Measurements from ENCODE around the gene ECI2. TPM values are rescaled to one million over a fixed set of nuclear protein-coding genes. Genes with fewer than 3 reads are reported as not detected.
A peak's percentile ranks its signal among the peaks of the same experiment; 100 is the strongest.

ECI2 gene
- total and polyA plus RNA-seq, 2 experiments from 2014 or later = 102 to 114 TPM

DNA sequence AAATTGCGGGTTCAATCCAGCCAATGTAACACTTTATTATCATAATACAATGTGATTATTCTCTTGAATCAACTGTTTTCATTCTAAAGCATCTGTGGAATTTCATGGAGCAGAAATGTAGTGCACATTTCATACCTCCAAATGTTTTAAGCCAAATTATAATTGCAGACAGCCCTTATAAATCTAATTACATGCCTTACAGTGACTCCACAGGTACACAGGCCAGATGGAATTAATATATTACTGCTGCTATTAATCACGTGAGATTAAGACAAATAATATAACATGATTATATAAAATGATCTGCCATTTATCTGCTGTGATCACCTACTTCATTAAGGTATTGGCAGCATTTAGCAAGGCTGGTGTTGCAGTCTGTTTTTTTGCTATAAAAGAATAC, 9.7 kb upstream of the ECI2 start:
- 92% methylated on average over 2 of the region's 2 CpGs for WGBS (ENCODE audit: low lambda C conversion rate, missing lambda C conversion rate)
- Histone ChIP-seq H3K4me2 (no peak overlapping the region), H3K27me3 (no peaks in the 10 kb centered on the region), H3K27ac (no peak overlapping the region), H3K36me3 (replicated peaks; ENCODE audit: insufficient read depth, low read depth) (no peaks in the 10 kb centered on the region), H3K4me1 (ENCODE audit: insufficient read depth) (no peaks in the 10 kb centered on the region), H3K9me2 (replicated peaks; ENCODE audit: insufficient read depth) (no peaks in the 10 kb centered on the region), H3K4me3 (no peak overlapping the region), H3K79me2 (no peaks in the 10 kb centered on the region), H4K20me1 (ENCODE audit: insufficient read depth, poor library complexity, severe bottlenecking) (no peaks in the 10 kb centered on the region), H3K9me3 (ENCODE audit: low read depth) (no peaks in the 10 kb centered on the region), H2AFZ (no peak overlapping the region)
- TF ChIP-seq EZH2 (IDR thresholded peaks at IDR 0.05; ENCODE audit: borderline replicate concordance) (no peak), EZH2phosphoT487 (IDR thresholded peaks at IDR 0.05; ENCODE audit: low read depth, severe bottlenecking, unreplicated experiment) (no peak)
- TF ChIP-seq, protein P1, sequence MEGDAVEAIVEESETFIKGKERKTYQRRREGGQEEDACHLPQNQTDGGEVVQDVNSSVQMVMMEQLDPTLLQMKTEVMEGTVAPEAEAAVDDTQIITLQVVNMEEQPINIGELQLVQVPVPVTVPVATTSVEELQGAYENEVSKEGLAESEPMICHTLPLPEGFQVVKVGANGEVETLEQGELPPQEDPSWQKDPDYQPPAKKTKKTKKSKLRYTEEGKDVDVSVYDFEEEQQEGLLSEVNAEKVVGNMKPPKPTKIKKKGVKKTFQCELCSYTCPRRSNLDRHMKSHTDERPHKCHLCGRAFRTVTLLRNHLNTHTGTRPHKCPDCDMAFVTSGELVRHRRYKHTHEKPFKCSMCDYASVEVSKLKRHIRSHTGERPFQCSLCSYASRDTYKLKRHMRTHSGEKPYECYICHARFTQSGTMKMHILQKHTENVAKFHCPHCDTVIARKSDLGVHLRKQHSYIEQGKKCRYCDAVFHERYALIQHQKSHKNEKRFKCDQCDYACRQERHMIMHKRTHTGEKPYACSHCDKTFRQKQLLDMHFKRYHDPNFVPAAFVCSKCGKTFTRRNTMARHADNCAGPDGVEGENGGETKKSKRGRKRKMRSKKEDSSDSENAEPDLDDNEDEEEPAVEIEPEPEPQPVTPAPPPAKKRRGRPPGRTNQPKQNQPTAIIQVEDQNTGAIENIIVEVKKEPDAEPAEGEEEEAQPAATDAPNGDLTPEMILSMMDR (IDR thresholded peaks at IDR 0.05; ENCODE audit: poor library complexity) = no peak
- DNase-seq (ENCODE audit: low spot score) = no peak

- H3K27ac ChIP-seq = no peak overlapping the region
- no peak for TF ChIP-seq EZH2phosphoT487 (IDR thresholded peaks at IDR 0.05; ENCODE audit: low read depth, severe bottlenecking, unreplicated experiment)
- TF ChIP-seq, protein P1 (IDR thresholded peaks at IDR 0.05; ENCODE audit: poor library complexity) = no peak
- H2AFZ ChIP-seq = no peak overlapping the region
- no peaks in the 10 kb centered on the region for H4K20me1 ChIP-seq (ENCODE audit: insufficient read depth, poor library complexity, severe bottlenecking)
- no peaks in the 10 kb centered on the region for H3K9me3 ChIP-seq (ENCODE audit: low read depth)
- WGBS (ENCODE audit: low lambda C conversion rate, missing lambda C conversion rate) = 73% methylated on average over 3 of the region's 3 CpGs
- H3K4me3 ChIP-seq = no peak overlapping the region
- no peaks in the 10 kb centered on the region for H3K36me3 ChIP-seq (replicated peaks; ENCODE audit: insufficient read depth, low read depth)
- H3K4me1 ChIP-seq (ENCODE audit: insufficient read depth) = peaks cover under 1% of the 10 kb centered on the region
- no peak overlapping the region for H3K4me2 ChIP-seq
- no peaks in the 10 kb centered on the region for H3K9me2 ChIP-seq (replicated peaks; ENCODE audit: insufficient read depth)
- no peaks in the 10 kb centered on the region for H3K27me3 ChIP-seq
- DNase-seq (ENCODE audit: low spot score) = no peak
- peaks cover 5% of the 10 kb centered on the region for H3K79me2 ChIP-seq
These were observed 3.9 kb upstream of the ECI2 start for GRCh38 chr6:4139272-4139671.

- no peaks in the 10 kb centered on the region for H3K36me3 ChIP-seq (replicated peaks; ENCODE audit: insufficient read depth, low read depth)
- H3K79me2 ChIP-seq = peaks cover 16% of the 10 kb centered on the region
- no peaks in the 10 kb centered on the region for H3K9me2 ChIP-seq (replicated peaks; ENCODE audit: insufficient read depth)
- no peak overlapping the region for H3K4me2 ChIP-seq
- H4K20me1 ChIP-seq (ENCODE audit: insufficient read depth, poor library complexity, severe bottlenecking) = no peaks in the 10 kb centered on the region
- H3K27me3 ChIP-seq = no peaks in the 10 kb centered on the region
- no peak overlapping the region for H3K4me3 ChIP-seq
- H3K4me1 ChIP-seq (ENCODE audit: insufficient read depth) = peaks cover 9% of the 10 kb centered on the region
- H3K9me3 ChIP-seq (ENCODE audit: low read depth) = no peaks in the 10 kb centered on the region
- 89% methylated on average over 3 of the region's 3 CpGs for WGBS (ENCODE audit: low lambda C conversion rate, missing lambda C conversion rate)
- no peak overlapping the region for H3K27ac ChIP-seq
- DNase-seq (ENCODE audit: low spot score) = no peak
- TF ChIP-seq EZH2 (IDR thresholded peaks at IDR 0.05; ENCODE audit: borderline replicate concordance) = no peak
- TF ChIP-seq, protein P1 (IDR thresholded peaks at IDR 0.05; ENCODE audit: poor library complexity) = no peak
- TF ChIP-seq EZH2phosphoT487 (IDR thresholded peaks at IDR 0.05; ENCODE audit: low read depth, severe bottlenecking, unreplicated experiment) = no peak
- no peak overlapping the region for H2AFZ ChIP-seq
These were observed 2.8 kb upstream of the ECI2 start for GRCh38 chr6:4138186-4138585.

GRCh38 chr6:4136354-4136831, 1.0 kb upstream of the ECI2 start:
- TF ChIP-seq EZH2phosphoT487 (IDR thresholded peaks at IDR 0.05; ENCODE audit: low read depth, severe bottlenecking, unreplicated experiment) = no peak
- WGBS (ENCODE audit: low lambda C conversion rate, missing lambda C conversion rate) = 74% methylated on average over 1 of the region's 1 CpG
- peak overlapping the region; percentile 95 for H2AFZ ChIP-seq
- H4K20me1 ChIP-seq (ENCODE audit: insufficient read depth, poor library complexity, severe bottlenecking) = no peaks in the 10 kb centered on the region
- peaks cover 13% of the 10 kb centered on the region for H3K4me1 ChIP-seq (ENCODE audit: insufficient read depth)
- DNase-seq (ENCODE audit: low spot score) = no peak
- H3K79me2 ChIP-seq = peaks cover 33% of the 10 kb centered on the region
- H3K4me3 ChIP-seq = peak overlapping the region; percentile 66
- H3K27ac ChIP-seq = peak overlapping the region; percentile 77
- no peaks in the 10 kb centered on the region for H3K27me3 ChIP-seq
- no peaks in the 10 kb centered on the region for H3K9me3 ChIP-seq (ENCODE audit: low read depth)
- no peaks in the 10 kb centered on the region for H3K36me3 ChIP-seq (replicated peaks; ENCODE audit: insufficient read depth, low read depth)
- no peaks in the 10 kb centered on the region for H3K9me2 ChIP-seq (replicated peaks; ENCODE audit: insufficient read depth)
- H3K4me2 ChIP-seq = peak overlapping the region; percentile 87

Measured in hepatocyte (in vitro differentiated cells).